Ecto neural progenitor cell (in vitro differentiated cells): Measurements from ENCODE around the gene NSD1.
"Not testable (repeated sequence)": the region's sequence is repeated elsewhere in the genome, so short reads cannot be mapped to it uniquely, and the experiment has no call there.

Source experiments
- DNase-seq: peaks from one replicate; pipeline ENCODE4 v3.0.0-alpha.2; 2018; ENCODE audit warnings: low spot score

Gene NSD1

GRCh38 chr5:177232358-177232757 is 98.8 kb downstream of the NSD1 start:
- DNase-seq: no peak

GRCh38 chr5:177232761-177233160 is 99.2 kb downstream of the NSD1 start:
- no peak for DNase-seq

GRCh38 chr5:177233206-177233605 is 99.6 kb downstream of the NSD1 start:
- DNase-seq: no peak

GRCh38 chr5:177233802-177234201 is 100.2 kb downstream of the NSD1 start:
- DNase-seq: no peak

GRCh38 chr5:177234841-177235240 is 101.3 kb downstream of the NSD1 start:
- DNase-seq: no peak

GRCh38 chr5:177241768-177242167 is 108.2 kb downstream of the NSD1 start:
- no peak for DNase-seq

- DNase-seq: no peak
These were observed 108.7 kb downstream of the NSD1 start for GRCh38 chr5:177242304-177242703.

GRCh38 chr5:177249761-177250537 is 116.4 kb downstream of the NSD1 start:
- no peak for DNase-seq

GRCh38 chr5:177253252-177253651 is 119.7 kb downstream of the NSD1 start:
- no peak for DNase-seq

GRCh38 chr5:177256296-177256695 is 122.7 kb downstream of the NSD1 start:
- DNase-seq: no peak

GRCh38 chr5:177258711-177259110 is 125.1 kb downstream of the NSD1 start:
- DNase-seq: not testable (repeated sequence)

GRCh38 chr5:177260961-177261360 is 127.4 kb downstream of the NSD1 start:
- DNase-seq: no peak

GRCh38 chr5:177261510-177261909 is 127.9 kb downstream of the NSD1 start:
- DNase-seq: no peak

GRCh38 chr5:177264178-177264577 is 130.6 kb downstream of the NSD1 start:
- no peak for DNase-seq

GRCh38 chr5:177265395-177265794 is 131.8 kb downstream of the NSD1 start:
- no peak for DNase-seq

- no peak for DNase-seq
These were observed 135.8 kb downstream of the NSD1 start for GRCh38 chr5:177269232-177269895.

- DNase-seq: no peak
These were observed 136.4 kb downstream of the NSD1 start for GRCh38 chr5:177269976-177270375.

GRCh38 chr5:177270653-177271052 is 137.1 kb downstream of the NSD1 start:
- no peak for DNase-seq

GRCh38 chr5:177271113-177271512 is 137.5 kb downstream of the NSD1 start:
- no peak for DNase-seq

- no peak for DNase-seq
These were observed 142.3 kb downstream of the NSD1 start for GRCh38 chr5:177275883-177276282.

GRCh38 chr5:177276886-177277285 is 143.3 kb downstream of the NSD1 start:
- DNase-seq: no peak

GRCh38 chr5:177288191-177288590 is 154.6 kb downstream of the NSD1 start:
- DNase-seq: no peak

- no peak for DNase-seq
These were observed 157.4 kb downstream of the NSD1 start for GRCh38 chr5:177290816-177291596.
